Ovary (tissue), 9 donors: ENCODE measurements around the gene DLL3. TPM values are rescaled to one million over a fixed set of nuclear protein-coding genes. Genes with fewer than 3 reads are reported as not detected.

Experiments used
- DNase-seq, 5 donors: peaks; one replicate each; pipeline ENCODE4 v3.0.0-alpha.2; 2019 to 2020
- H3K27ac ChIP-seq, 2 donors: fragments of 200-600 bp; one replicate each; pipeline versions ENCODE4 v1.5.1 to v1.8.0; 2019 to 2022
- H3K27me3 ChIP-seq: fragments of 200-600 bp; one replicate; pipeline ENCODE4 v1.8.0; 2022
- H3K36me3 ChIP-seq: fragments of 200-600 bp; sonication (generic); one replicate; pipeline ENCODE4 v1.5.1; 2019
- H3K4me1 ChIP-seq: one replicate; pipeline ENCODE4 v1.8.1; 2013; ENCODE audit warnings: mild to moderate bottlenecking, moderate library complexity; ENCODE audit not compliant: insufficient read depth
- H3K4me3 ChIP-seq: fragments of 200-600 bp; sonication (generic); one replicate; pipeline ENCODE4 v1.5.1; 2017
- H3K9me3 ChIP-seq, 2 donors: fragments of 200-600 bp in 1 of 2; sonication (generic) in 1 of 2; one replicate each; pipeline versions ENCODE4 v1.5.1 to v1.8.1; 2013 to 2019; ENCODE audit warnings: mild to moderate bottlenecking in 1 of 2, moderate library complexity in 1 of 2
- EP300 ChIP-seq: sonication (generic); formaldehyde crosslinking; IDR thresholded peaks from one replicate; pipeline ENCODE4 v1.6.1; 2017; ENCODE audit warnings: antibody characterized with exemption
- POLR2A ChIP-seq: fragments of 450-650 bp; IDR thresholded peaks from one replicate; pipeline ENCODE4 v1.6.1; 2017; ENCODE audit warnings: antibody characterized with exemption, mild to moderate bottlenecking, moderate library complexity
- WGBS, 3 donors: extraction: QIAGEN DNeasy Blood & Tissue Kit in 1 of 3; methylation state at CpG; one replicate each; pipeline versions ENCODE4 v1.1.5 to v1.1.7; 2013 to 2017; 5-methylcytosine and 5-hydroxymethylcytosine counted together
- intact Hi-C, 4 donors: fragments of 100-400 bp; cut with DNase I; formaldehyde crosslinking; loops; one replicate each; pipeline versions ENCODE4 v1.11.0 to v1.15.1; 2022 to 2023
- polyA plus RNA-seq, 2 donors: library from polyadenylated mRNA; stranded (reverse); fragments of 200-250 nt in 1 of 2; fragments of 350-450 nt in 1 of 2; fragmentation: Illumina TruSeq in 1 of 2; extraction: RNeasy Lipid Tissue Mini Kit (QIAGEN cat#74804) in 1 of 2; gene quantifications; one replicate each; pipeline ENCODE4 v1.2.3, GENCODE V29; 2013 to 2014
- total RNA-seq, 7 donors: library from RNA; depleted of rRNA in 2 of 7; stranded (reverse); fragments of >200 nt in 2 of 7; fragmentation: NEBNext Ultra II Directional in 3 of 7; extraction: Animal tissue kit (Norgen Biotek cat#: 25700) in 3 of 7; gene quantifications; one replicate each; pipeline versions ENCODE4 v1.1.0 to v1.2.4, GENCODE V29; 2016 to 2023
- TF ChIP-seq, protein P1 (sequence below), 3 donors: fragments of 450-650 bp in 2 of 3; fragments of 200-600 bp in 1 of 3; IDR thresholded peaks; one replicate each; pipeline versions ENCODE4 v1.5.1 to v1.8.0; 2016 to 2022; ENCODE audit warnings: antibody characterized with exemption in 3 of 3, mild to moderate bottlenecking in 1 of 3
- donor health status: DM: no; HTN: no; CAD: no; lungs with moderate emphysema.
- donor health status: DM: no; HTN: no; CAD: no.
- donor health status: Bipolar disorder and iron deficiency.
- donor health status: DM: yes; HTN: yes; CAD: no.
- donor health status: DM: no; HTN: no; CAD: no.
- donor health status: DM: yes; HTN: yes; CAD: no.

DLL3 gene
- total and polyA plus RNA-seq, 9 donors, result 0.10 to 0.33 (median 0.22) TPM; not detected in 4

DNA sequence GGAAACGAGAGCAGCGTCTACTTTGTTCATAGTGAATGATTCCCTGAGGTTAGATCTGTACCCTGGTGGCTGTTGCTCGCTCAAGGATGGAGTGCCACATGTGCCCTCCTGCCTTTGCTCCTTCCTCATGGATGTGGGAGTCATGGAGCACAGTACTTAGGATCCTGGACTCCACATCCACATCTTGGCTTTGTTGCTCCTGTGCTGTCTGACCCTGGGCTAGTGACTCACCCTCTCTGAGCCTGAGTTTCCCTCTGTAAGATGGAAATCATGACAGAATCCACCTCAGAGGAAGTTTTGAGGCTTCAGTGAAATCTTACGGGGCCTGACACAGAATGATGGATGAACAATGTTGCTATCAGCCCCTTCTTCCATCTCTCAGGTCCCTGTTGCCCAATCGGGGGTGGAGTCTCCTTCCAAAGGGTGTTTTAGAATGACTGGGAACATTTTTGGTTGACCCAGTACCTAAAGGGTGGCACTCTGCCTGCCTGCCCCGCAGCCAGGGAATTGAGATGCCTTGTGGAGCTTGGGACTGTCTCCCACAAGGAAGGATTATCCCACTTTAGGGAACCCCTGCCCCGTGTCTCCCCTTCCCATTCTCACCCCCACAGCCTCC is 27.9 kb upstream of the DLL3 start:
- TF ChIP-seq EP300 (no peak), POLR2A (no peak)
- TF ChIP-seq, protein P1, sequence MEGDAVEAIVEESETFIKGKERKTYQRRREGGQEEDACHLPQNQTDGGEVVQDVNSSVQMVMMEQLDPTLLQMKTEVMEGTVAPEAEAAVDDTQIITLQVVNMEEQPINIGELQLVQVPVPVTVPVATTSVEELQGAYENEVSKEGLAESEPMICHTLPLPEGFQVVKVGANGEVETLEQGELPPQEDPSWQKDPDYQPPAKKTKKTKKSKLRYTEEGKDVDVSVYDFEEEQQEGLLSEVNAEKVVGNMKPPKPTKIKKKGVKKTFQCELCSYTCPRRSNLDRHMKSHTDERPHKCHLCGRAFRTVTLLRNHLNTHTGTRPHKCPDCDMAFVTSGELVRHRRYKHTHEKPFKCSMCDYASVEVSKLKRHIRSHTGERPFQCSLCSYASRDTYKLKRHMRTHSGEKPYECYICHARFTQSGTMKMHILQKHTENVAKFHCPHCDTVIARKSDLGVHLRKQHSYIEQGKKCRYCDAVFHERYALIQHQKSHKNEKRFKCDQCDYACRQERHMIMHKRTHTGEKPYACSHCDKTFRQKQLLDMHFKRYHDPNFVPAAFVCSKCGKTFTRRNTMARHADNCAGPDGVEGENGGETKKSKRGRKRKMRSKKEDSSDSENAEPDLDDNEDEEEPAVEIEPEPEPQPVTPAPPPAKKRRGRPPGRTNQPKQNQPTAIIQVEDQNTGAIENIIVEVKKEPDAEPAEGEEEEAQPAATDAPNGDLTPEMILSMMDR (IDR thresholded peaks at IDR 0.05), result no peak
- H3K36me3 ChIP-seq, result no peaks in the 10 kb centered on the region
- H3K4me1 ChIP-seq, result no peaks in the 10 kb centered on the region
- no peak for DNase-seq
- intact Hi-C loops, result loop anchor here in 2 of 4 donors (10.0 kb wide), 1 partner anchor 64 kb away; the partner anchor contains the start of gene EID2B (in 2 of the 2)
- no peak overlapping the region for H3K27ac ChIP-seq
- H3K9me3 ChIP-seq, result no peaks in the 10 kb centered on the region
- H3K27me3 ChIP-seq, result no peaks in the 10 kb centered on the region
- no peak overlapping the region for H3K4me3 ChIP-seq
- 76 to 82% (median 76%) methylated on average over 7 of the region's 7 CpGs for WGBS, 3 donors

DNA sequence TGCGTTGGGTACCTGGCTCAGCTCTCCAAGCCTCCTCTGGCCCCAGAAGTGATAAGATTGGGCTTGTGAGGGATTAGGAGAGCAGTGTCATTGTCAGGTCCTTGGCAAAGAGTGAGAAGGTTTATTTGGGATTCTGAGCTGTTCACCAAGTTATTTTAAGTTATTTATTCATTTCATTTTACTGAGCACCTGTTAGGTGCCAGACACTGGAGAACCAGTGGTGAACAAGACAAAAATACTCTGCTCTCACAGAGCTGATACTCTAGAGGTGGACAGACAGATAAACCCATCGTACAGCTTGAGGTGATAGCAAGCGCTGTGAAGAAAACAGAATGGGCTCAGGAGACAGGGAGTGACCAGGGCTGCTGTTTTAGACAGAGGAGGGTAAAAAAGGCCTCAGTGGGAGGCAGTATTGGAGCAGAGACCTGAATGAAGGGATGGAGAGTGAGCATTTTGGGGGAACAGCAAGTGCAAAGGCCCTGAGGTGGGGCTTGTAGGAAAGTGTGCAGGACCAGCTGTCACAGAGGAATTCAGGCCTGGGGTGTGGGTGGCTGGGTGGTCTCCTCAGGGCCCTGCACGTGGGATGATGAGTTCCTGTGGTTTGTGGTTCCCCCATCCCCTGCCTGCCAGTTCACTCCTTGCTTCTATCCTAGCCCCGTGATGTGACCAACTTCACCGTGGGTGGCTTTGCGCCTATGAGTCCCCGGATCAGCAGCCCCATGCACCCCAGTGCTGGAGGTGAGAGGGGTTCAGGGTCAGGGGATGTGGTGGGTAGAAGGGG is 26.8 kb upstream of the DLL3 start:
- Histone ChIP-seq H3K27me3 (no peaks in the 10 kb centered on the region), H3K4me3 (no peak overlapping the region), H3K27ac (no peak overlapping the region), H3K9me3 (no peaks in the 10 kb centered on the region), H3K4me1 (no peaks in the 10 kb centered on the region), H3K36me3 (no peaks in the 10 kb centered on the region)
- TF ChIP-seq EP300 (no peak), POLR2A (no peak)
- TF ChIP-seq, protein P1 (IDR thresholded peaks at IDR 0.05), result no peak
- 72 to 79% (median 74%) methylated on average over 8 of the region's 8 CpGs for WGBS, 3 donors
- no peak for DNase-seq
- intact Hi-C loops, result loop anchor here in 2 of 4 donors (10.0 kb wide), 1 partner anchor 63 kb away; the partner anchor contains the start of gene EID2B (in 2 of the 2)

DNA sequence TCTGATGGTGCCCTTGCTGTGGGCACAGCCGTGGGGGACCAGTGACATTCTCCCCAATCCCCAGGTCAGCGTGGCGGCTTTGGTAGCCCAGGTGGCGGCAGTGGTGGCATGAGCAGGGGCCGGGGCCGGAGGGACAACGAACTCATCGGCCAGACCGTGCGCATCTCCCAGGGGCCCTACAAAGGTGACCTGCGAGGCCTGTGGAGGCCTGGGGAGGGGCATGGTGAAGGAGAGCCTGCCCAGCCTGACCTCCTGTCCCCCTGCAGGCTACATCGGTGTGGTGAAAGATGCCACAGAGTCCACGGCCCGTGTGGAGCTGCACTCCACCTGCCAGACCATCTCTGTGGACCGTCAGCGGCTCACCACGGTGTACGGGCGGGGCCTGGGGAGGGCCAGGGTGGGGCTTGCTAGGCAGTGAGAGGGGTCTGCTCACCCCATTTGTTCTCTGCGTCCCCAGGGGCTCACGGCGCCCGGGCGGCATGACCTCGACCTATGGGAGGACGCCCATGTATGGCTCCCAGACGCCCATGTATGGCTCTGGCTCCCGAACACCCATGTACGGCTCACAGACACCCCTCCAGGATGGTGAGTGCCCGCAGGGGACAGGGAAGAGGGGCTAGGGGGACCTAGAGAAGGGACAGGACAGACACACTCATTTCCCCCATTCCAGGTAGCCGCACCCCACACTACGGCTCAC is 25.9 kb upstream of the DLL3 start:
- no peak for DNase-seq
- Histone ChIP-seq H3K4me3 (no peak overlapping the region), H3K9me3 (no peaks in the 10 kb centered on the region), H3K36me3 (no peaks in the 10 kb centered on the region), H3K27ac (no peak overlapping the region), H3K27me3 (no peaks in the 10 kb centered on the region), H3K4me1 (no peaks in the 10 kb centered on the region)
- TF ChIP-seq EP300 (no peak), POLR2A (no peak)
- TF ChIP-seq, protein P1 (IDR thresholded peaks at IDR 0.05), result no peak
- intact Hi-C loops, result loop anchor here in 2 of 4 donors (10.0 kb wide), 1 partner anchor 62 kb away; the partner anchor contains the start of gene EID2B (in 2 of the 2)
- WGBS, 3 donors, result 85 to 89% (median 85%) methylated on average over 25 to 32 of the region's 32 CpGs

DNA sequence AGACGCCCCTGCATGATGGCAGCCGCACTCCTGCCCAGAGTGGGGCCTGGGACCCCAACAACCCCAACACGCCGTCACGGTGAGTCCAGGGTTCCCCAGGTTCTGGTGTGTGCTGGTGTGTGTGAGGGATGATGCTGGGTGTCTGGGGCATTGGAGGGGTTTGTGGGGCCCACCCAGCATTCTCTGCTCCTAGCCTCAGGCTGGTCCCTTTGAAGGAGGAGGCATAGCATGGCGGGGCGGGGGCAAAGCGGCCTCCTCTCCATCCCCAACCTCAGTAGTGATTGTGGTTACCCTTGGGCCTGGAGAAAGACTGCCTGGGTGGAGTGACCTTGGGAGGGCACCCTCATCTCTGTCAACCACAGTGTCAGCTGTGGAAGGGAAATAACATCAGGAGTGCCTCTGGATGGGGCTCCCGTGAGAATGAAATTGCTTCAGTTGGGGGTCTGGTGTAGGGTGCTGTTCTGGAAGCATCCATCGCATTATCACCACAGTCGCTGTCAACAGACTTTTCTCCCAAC is 25.2 kb upstream of the DLL3 start:
- H3K27ac ChIP-seq, result no peak overlapping the region
- H3K4me3 ChIP-seq, result no peak overlapping the region
- H3K27me3 ChIP-seq, result no peaks in the 10 kb centered on the region
- intact Hi-C loops, result loop anchor here in 2 of 4 donors (10.0 kb wide), 1 partner anchor 61 kb away; the partner anchor contains the start of gene EID2B (in 2 of the 2)
- no peaks in the 10 kb centered on the region for H3K9me3 ChIP-seq
- TF ChIP-seq EP300 (no peak), POLR2A (no peak)
- TF ChIP-seq, protein P1 (IDR thresholded peaks at IDR 0.05), result no peak
- no peaks in the 10 kb centered on the region for H3K36me3 ChIP-seq
- no peaks in the 10 kb centered on the region for H3K4me1 ChIP-seq
- no peak for DNase-seq
- 79 to 86% (median 84%) methylated on average over 11 of the region's 11 CpGs for WGBS, 3 donors
